ENCODE results near the gene UACA. TPM values are rescaled to one million over a fixed set of nuclear protein-coding genes. Genes with fewer than 3 reads are reported as not detected.
"Not testable (repeated sequence)": the region's sequence is repeated elsewhere in the genome, so short reads cannot be mapped to it uniquely, and the experiment has no call there.

UACA gene
- total RNA-seq, 1 experiment from 2014 or later = 59.9 TPM

DNA sequence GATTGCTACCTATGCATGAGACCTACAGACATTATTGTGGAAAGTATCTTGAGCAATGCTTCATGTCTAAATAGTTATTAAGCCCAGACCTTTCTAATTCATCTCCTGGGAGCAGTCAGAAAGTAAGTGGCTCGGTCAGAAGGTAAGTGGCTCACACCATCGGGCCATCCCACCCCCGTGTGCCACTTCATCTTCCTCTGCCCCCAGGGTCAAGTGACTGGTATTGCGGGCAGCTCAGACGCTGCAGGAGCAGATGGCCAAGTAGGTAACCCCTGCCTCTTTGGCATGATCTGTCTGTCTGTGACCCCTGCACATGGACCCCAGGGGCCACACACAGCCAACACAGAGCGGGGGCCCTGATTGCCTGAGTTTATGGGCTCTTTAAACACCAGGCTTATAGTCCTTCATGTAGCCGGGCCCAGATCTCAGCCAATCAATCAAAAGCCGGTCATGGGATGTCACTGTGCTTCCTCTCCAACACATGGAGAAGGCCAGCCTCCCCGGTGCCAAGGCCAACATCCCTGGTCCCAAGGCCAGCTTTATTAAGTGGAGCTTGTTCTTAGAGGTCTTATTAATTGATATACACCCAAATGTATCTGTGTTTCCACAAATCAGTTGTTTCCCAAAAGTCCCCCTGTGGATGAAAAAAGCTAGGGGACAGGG, 47.7 kb upstream of the UACA start:
- no TSS peak for BruUV-seq (replicated peaks)
- no peak for DNase-seq
- H3K4me2 ChIP-seq = no peak overlapping the region
- no peak overlapping the region for H2AFZ ChIP-seq
- CTCF ChIA-PET = interaction anchor here (0.6 to 1.4 kb wide), 8 partner anchors 11 to 1283 kb away, joined by 3 to 14 read pairs (median 6); no protein-coding TSS in a partner anchor
- H3K27ac ChIP-seq = no peak overlapping the region
- intact Hi-C loops (cut with micrococcal nuclease; ENCODE audit: unreplicated experiment) = no loop called here
- H3K4me3 ChIP-seq = no peak overlapping the region
- POLR2A ChIA-PET (ENCODE audit: unreplicated experiment) = no interaction called here
- H3K36me3 ChIP-seq (ENCODE audit: low read depth) = no peaks in the 10 kb centered on the region
- H3K9me2 ChIP-seq (ENCODE audit: insufficient read depth) = no peaks in the 10 kb centered on the region
- TF ChIP-seq, protein P1, sequence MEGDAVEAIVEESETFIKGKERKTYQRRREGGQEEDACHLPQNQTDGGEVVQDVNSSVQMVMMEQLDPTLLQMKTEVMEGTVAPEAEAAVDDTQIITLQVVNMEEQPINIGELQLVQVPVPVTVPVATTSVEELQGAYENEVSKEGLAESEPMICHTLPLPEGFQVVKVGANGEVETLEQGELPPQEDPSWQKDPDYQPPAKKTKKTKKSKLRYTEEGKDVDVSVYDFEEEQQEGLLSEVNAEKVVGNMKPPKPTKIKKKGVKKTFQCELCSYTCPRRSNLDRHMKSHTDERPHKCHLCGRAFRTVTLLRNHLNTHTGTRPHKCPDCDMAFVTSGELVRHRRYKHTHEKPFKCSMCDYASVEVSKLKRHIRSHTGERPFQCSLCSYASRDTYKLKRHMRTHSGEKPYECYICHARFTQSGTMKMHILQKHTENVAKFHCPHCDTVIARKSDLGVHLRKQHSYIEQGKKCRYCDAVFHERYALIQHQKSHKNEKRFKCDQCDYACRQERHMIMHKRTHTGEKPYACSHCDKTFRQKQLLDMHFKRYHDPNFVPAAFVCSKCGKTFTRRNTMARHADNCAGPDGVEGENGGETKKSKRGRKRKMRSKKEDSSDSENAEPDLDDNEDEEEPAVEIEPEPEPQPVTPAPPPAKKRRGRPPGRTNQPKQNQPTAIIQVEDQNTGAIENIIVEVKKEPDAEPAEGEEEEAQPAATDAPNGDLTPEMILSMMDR (conservative IDR thresholded peaks at IDR 0.05) = no peak
- TF ChIP-seq EZH2 (IDR thresholded peaks at IDR 0.05; ENCODE audit: low read depth) = no peak
- no peaks in the 10 kb centered on the region for H3K27me3 ChIP-seq (ENCODE audit: insufficient read depth, low read depth)
- H3K79me2 ChIP-seq (ENCODE audit: low read depth) = no peaks in the 10 kb centered on the region
- no peaks in the 10 kb centered on the region for H4K20me1 ChIP-seq (ENCODE audit: insufficient read depth)
- H3K4me1 ChIP-seq (replicated peaks; ENCODE audit: insufficient read depth) = no peaks in the 10 kb centered on the region
- no peaks in the 10 kb centered on the region for H3K9me3 ChIP-seq (ENCODE audit: insufficient read depth, low read depth)
- no peaks in the 10 kb centered on the region for H3F3A ChIP-seq (ENCODE audit: insufficient read depth, low read depth)

- intact Hi-C loops (cut with micrococcal nuclease; ENCODE audit: unreplicated experiment) = no loop called here
- no peak for TF ChIP-seq EZH2 (IDR thresholded peaks at IDR 0.05; ENCODE audit: low read depth)
- TF ChIP-seq, protein P1 (conservative IDR thresholded peaks at IDR 0.05) = no peak
- H3K9me3 ChIP-seq (ENCODE audit: insufficient read depth, low read depth) = no peaks in the 10 kb centered on the region
- H3K4me1 ChIP-seq (replicated peaks; ENCODE audit: insufficient read depth) = no peaks in the 10 kb centered on the region
- no peak for DNase-seq
- ChIA-PET CTCF (no interaction called here), POLR2A (ENCODE audit: unreplicated experiment) (no interaction called here)
- H3K79me2 ChIP-seq (ENCODE audit: low read depth) = no peaks in the 10 kb centered on the region
- H3K36me3 ChIP-seq (ENCODE audit: low read depth) = no peaks in the 10 kb centered on the region
- no TSS peak for BruUV-seq (replicated peaks)
- no peak overlapping the region for H3K4me3 ChIP-seq
- no peaks in the 10 kb centered on the region for H4K20me1 ChIP-seq (ENCODE audit: insufficient read depth)
- H2AFZ ChIP-seq = no peak overlapping the region
- no peaks in the 10 kb centered on the region for H3F3A ChIP-seq (ENCODE audit: insufficient read depth, low read depth)
- no peaks in the 10 kb centered on the region for H3K9me2 ChIP-seq (ENCODE audit: insufficient read depth)
- no peaks in the 10 kb centered on the region for H3K27me3 ChIP-seq (ENCODE audit: insufficient read depth, low read depth)
- H3K4me2 ChIP-seq = no peak overlapping the region
- H3K27ac ChIP-seq = no peak overlapping the region
These were observed 43.8 kb upstream of the UACA start for GRCh38 chr15:70806992-70807712.

GRCh38 chr15:70804388-70804787, 41.0 kb upstream of the UACA start:
- H3K4me1 ChIP-seq (replicated peaks; ENCODE audit: insufficient read depth); POLR2A ChIA-PET (ENCODE audit: unreplicated experiment); H3K9me3 ChIP-seq (ENCODE audit: insufficient read depth, low read depth); H3K36me3 ChIP-seq (ENCODE audit: low read depth); H2AFZ ChIP-seq; H4K20me1 ChIP-seq (ENCODE audit: insufficient read depth); H3K27me3 ChIP-seq (ENCODE audit: insufficient read depth, low read depth); H3F3A ChIP-seq (ENCODE audit: insufficient read depth, low read depth); H3K4me2 ChIP-seq; H3K27ac ChIP-seq; BruUV-seq (replicated peaks); H3K9me2 ChIP-seq (ENCODE audit: insufficient read depth); H3K79me2 ChIP-seq (ENCODE audit: low read depth); intact Hi-C loops (cut with micrococcal nuclease; ENCODE audit: unreplicated experiment); DNase-seq; H3K4me3 ChIP-seq: not testable (repeated sequence)
- CTCF ChIA-PET = interaction anchor here (0.7 kb wide), 1 partner anchor 12 kb away, joined by 3 read pairs; no protein-coding TSS in a partner anchor

Measured in PC-9 (cell line).